HepG2 (cell line): ENCODE data around the gene PDE2A. TPM values are rescaled to one million over a fixed set of nuclear protein-coding genes. Genes with fewer than 3 reads are reported as not detected.

Source experiments
- ATAC-seq: fragments of 200-7000 bp; cut with Tn5 transposase; 3 replicates; pipeline ENCODE4 v1.9.1; 2020; ENCODE audit warnings: mild to moderate bottlenecking, moderate library complexity
- BruUV-seq: library from RNA; stranded (reverse); fragments of 400-500 nt; replicated peaks from 2 replicates; lab custom pipeline; 2021; lab: Mats Ljungman, UMichigan
- CTCF ChIA-PET: fragments of 300-600 bp; formaldehyde crosslinking; extraction: SDS; loops from one replicate; lab custom pipeline; 2021; ENCODE audit warnings: low total read pairs, inconsistent platforms, low intra/inter-chr PET ratio; lab: Yijun Ruan, JAX
- POLR2A ChIA-PET: fragments of 350-600 bp; sonication (Branson Sonifier 250); formaldehyde crosslinking; loops from one replicate; lab custom pipeline; 2020; ENCODE audit warnings: antibody characterized with exemption, inconsistent platforms; lab: Yijun Ruan, JAX
- DNase-seq: peaks from one replicate; pipeline ENCODE4 v3.0.0-alpha.2; 2015; ENCODE audit warnings: low spot score
- FAIRE-seq: peaks from 3 replicates; lab custom pipeline; 2011; peaks lifted over from hg19 to GRCh38; lab: Jason Lieb, UNC
- H2AFZ ChIP-seq: one replicate; pipeline ENCODE4 v1.6.1; 2011; ENCODE audit warnings: low read length, inconsistent platforms
- H3K27ac ChIP-seq: fragments of 300-600 bp; 3 replicates; pipeline ENCODE4 v1.8.0; 2011; ENCODE audit warnings: mixed run types, mild to moderate bottlenecking, mixed read lengths, low read length, inconsistent platforms; ENCODE audit not compliant: insufficient read depth; ENCODE audit errors: extremely low read length
- H3K27me3 ChIP-seq, 2 experiments: fragments of 200-600 bp in 1 of 2; 2 replicates in 1 of 2; 3 replicates in 1 of 2; pipeline versions ENCODE4 v1.6.0 to v1.8.0; 2011; ENCODE audit warnings: low read length in 2 of 2, mild to moderate bottlenecking in 2 of 2, moderate library complexity in 2 of 2, inconsistent platforms in 1 of 2; ENCODE audit not compliant: insufficient read depth in 2 of 2, control insufficient read depth in 1 of 2
- H3K36me3 ChIP-seq, 2 experiments: fragments of 200-600 bp in 1 of 2; replicated peaks in 1 of 2; 2 replicates in 1 of 2; 3 replicates in 1 of 2; pipeline versions ENCODE4 v1.5.1 to v1.8.0; 2011; ENCODE audit warnings: low read length in 2 of 2, inconsistent platforms in 1 of 2; ENCODE audit not compliant: insufficient read depth in 2 of 2, control insufficient read depth in 1 of 2
- H3K4me1 ChIP-seq: 2 replicates; pipeline ENCODE4 v1.5.1; 2012; ENCODE audit warnings: low read length, inconsistent platforms; ENCODE audit not compliant: insufficient read depth
- H3K4me2 ChIP-seq: 2 replicates; pipeline ENCODE4 v1.6.0; 2011; ENCODE audit warnings: low read depth, low read length, inconsistent platforms
- H3K4me3 ChIP-seq, 3 experiments: fragments of 200-600 bp in 1 of 3; sonication (generic), shearing (Covaris generic) in 1 of 3; replicated peaks in 1 of 3; 2 replicates each; pipeline ENCODE4 v1.5.1; 2011 to 2016; ENCODE audit warnings: low read length in 3 of 3, inconsistent platforms in 2 of 3, low read depth in 2 of 3, mild to moderate bottlenecking in 2 of 3, control low read depth in 1 of 3, mixed read lengths in 1 of 3; ENCODE audit not compliant: insufficient read depth in 1 of 3
- H3K79me2 ChIP-seq: one replicate; pipeline ENCODE4 v1.6.1; 2011; ENCODE audit warnings: low read length, inconsistent platforms; ENCODE audit not compliant: insufficient read depth
- H3K9ac ChIP-seq: 2 replicates; pipeline ENCODE4 v1.6.0; 2011; ENCODE audit warnings: mild to moderate bottlenecking, low read depth, low read length, inconsistent platforms; ENCODE audit not compliant: insufficient read depth
- H3K9me3 ChIP-seq: 2 replicates; pipeline ENCODE4 v1.5.1; 2012; ENCODE audit warnings: mild to moderate bottlenecking, low read length
- H4K20me1 ChIP-seq: 2 replicates; pipeline ENCODE4 v1.6.0; 2011; ENCODE audit warnings: inconsistent platforms, mild to moderate bottlenecking, low read length, moderate library complexity; ENCODE audit not compliant: insufficient read depth
- CEBPG ChIP-seq: IDR thresholded peaks from 2 replicates; pipeline ENCODE4 v1.6.1; 2016
- MNT ChIP-seq: fragments of 450-650 bp; IDR thresholded peaks from 2 replicates; pipeline ENCODE4 v1.6.1; 2016
- NFYC ChIP-seq: IDR thresholded peaks from 2 replicates; pipeline ENCODE4 v1.6.1; 2016; ENCODE audit warnings: missing genetic modification reagents, missing compliant biosample characterization
- SRF ChIP-seq: IDR thresholded peaks from 2 replicates; pipeline ENCODE4 v1.6.1; 2011; ENCODE audit warnings: mild to moderate bottlenecking, low read depth, low read length, moderate library complexity
- ZNF761 ChIP-seq: sonication (generic); formaldehyde crosslinking; conservative IDR thresholded peaks from 2 replicates; pipeline ENCODE4 v1.4.0; 2020; ENCODE audit warnings: mild to moderate bottlenecking, missing genetic modification reagents
- ZNF792 ChIP-seq: IDR thresholded peaks from 2 replicates; pipeline ENCODE4 v1.6.1; 2016
- WGBS: methylation state at CpG from one replicate; pipeline ENCODE4 v1.1.6; 2017; ENCODE audit warnings: low lambda C conversion rate; 5-methylcytosine and 5-hydroxymethylcytosine counted together
- in situ Hi-C: cut with HindIII; loops from 2 replicates; pipeline ENCODE4 v1.10.0; 2017; ENCODE audit warnings: low pct_unique_long_range_greater_than_20kb; ENCODE audit not compliant: extremely low pct_ligation_motif_present
- intact Hi-C: fragments of 100-400 bp; cut with micrococcal nuclease; formaldehyde crosslinking; loops from one replicate; pipeline ENCODE4 v1.10.0; 2022; ENCODE audit not compliant: unreplicated experiment
- polyA plus RNA-seq, 8 experiments: library from polyadenylated mRNA; depleted of rRNA in 3 of 8; stranded (reverse) in 7 of 8; unstranded in 1 of 8; fragments of >200 nt; fragmentation: Illumina TruSeq in 4 of 8; extraction: Trizol in 4 of 8; gene quantifications; 2 replicates each; pipeline versions ENCODE4 v1.2.1 to v1.2.3, GENCODE V29; 2011 to 2016; ENCODE audit warnings: low read depth in 4 of 8, missing spikeins in 1 of 8, mixed read lengths in 1 of 8; ENCODE audit not compliant: insufficient read depth in 1 of 8
- total RNA-seq, 5 experiments: library from RNA; depleted of rRNA; stranded (reverse); fragments of >200 nt; fragmentation: Illumina TruSeq; extraction: Trizol; gene quantifications; 2 replicates each; pipeline ENCODE4 v1.2.3, GENCODE V29; 2016; ENCODE audit warnings: low read depth in 1 of 5
- TF ChIP-seq, protein P1 (sequence below): sonication (generic); formaldehyde crosslinking; conservative IDR thresholded peaks from 2 replicates; pipeline ENCODE4 v1.8.0; 2022; ENCODE audit warnings: mild to moderate bottlenecking, moderate library complexity, missing genetic modification reagents
- TF ChIP-seq, protein P2 (sequence below): sonication (generic); formaldehyde crosslinking; IDR thresholded peaks from 2 replicates; pipeline ENCODE4 v1.8.1; 2023; ENCODE audit warnings: mild to moderate bottlenecking, missing genetic modification reagents
- TF ChIP-seq, protein P3 (sequence below): sonication (generic); formaldehyde crosslinking; IDR thresholded peaks from 2 replicates; pipeline ENCODE4 v1.9.0; 2021; ENCODE audit warnings: mild to moderate bottlenecking, missing genetic modification reagents
- TF ChIP-seq, protein P4 (sequence below): sonication (generic); formaldehyde crosslinking; IDR thresholded peaks from 2 replicates; pipeline ENCODE4 v1.4.0; 2020; ENCODE audit warnings: mild to moderate bottlenecking, missing genetic modification reagents

PDE2A gene
- total and polyA plus RNA-seq, 2 of the 13 experiments (the other 11 are each of a cell fraction or from before 2014, with no cell fraction given), result 3.1 TPM; not detected in 1

DNA sequence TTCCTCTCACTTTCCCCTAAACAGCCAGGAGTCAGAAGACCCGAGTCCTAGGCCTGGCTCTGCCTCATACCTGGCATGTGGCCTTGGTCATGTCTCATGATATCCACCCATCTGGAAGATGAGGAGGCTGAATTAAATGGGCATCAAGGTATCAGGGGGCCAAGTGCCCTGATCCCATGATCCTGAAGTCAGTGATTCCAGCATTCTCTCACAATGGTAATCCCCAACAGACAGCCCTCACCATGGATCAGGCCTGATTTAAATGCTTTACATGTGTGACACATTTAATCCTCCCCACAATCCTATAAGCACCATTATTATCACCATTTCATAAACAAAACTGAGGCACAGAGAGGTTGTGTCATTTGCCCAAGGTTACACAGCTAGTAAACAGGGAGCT lies 70.0 kb downstream of the PDE2A start:
- DNase-seq (no peak), ATAC-seq (no peak), FAIRE-seq (no peak)
- Histone ChIP-seq H4K20me1 (0 out of 2 replicates have a peak, but pooled peaks cover 2% of the 10 kb centered on the region), H3K79me2 (no peaks in the 10 kb centered on the region), H3K9me3 (no peaks in the 10 kb centered on the region), H3K9ac (no peak overlapping the region), H3K4me2 (no peak overlapping the region), H3K27me3 (peaks cover 6 to 57% of the 10 kb centered on the region in 2 experiments), H3K4me1 (0 out of 2 replicates have a peak, but pooled peaks cover 5% of the 10 kb centered on the region), H3K4me3 (no peak overlapping the region), H3K27ac (no peak overlapping the region), H3K36me3 (no peaks in the 10 kb centered on the region), H2AFZ (no peak overlapping the region)
- ChIA-PET POLR2A (no interaction called here), CTCF (no interaction called here)
- no TSS peak for BruUV-seq
- intact Hi-C loops (no loop called here), in situ Hi-C loops (no loop called here)
- no peak for TF ChIP-seq ZNF761 (CRISPR knock-in tag)
- TF ChIP-seq, protein P1, sequence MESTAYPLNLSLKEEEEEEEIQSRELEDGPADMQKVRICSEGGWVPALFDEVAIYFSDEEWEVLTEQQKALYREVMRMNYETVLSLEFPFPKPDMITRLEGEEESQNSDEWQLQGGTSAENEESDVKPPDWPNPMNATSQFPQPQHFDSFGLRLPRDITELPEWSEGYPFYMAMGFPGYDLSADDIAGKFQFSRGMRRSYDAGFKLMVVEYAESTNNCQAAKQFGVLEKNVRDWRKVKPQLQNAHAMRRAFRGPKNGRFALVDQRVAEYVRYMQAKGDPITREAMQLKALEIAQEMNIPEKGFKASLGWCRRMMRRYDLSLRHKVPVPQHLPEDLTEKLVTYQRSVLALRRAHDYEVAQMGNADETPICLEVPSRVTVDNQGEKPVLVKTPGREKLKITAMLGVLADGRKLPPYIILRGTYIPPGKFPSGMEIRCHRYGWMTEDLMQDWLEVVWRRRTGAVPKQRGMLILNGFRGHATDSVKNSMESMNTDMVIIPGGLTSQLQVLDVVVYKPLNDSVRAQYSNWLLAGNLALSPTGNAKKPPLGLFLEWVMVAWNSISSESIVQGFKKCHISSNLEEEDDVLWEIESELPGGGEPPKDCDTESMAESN (CRISPR knock-in tag), result no peak
- no peak for TF ChIP-seq ZNF792 (CRISPR knock-in tag)
- TF ChIP-seq, protein P2, sequence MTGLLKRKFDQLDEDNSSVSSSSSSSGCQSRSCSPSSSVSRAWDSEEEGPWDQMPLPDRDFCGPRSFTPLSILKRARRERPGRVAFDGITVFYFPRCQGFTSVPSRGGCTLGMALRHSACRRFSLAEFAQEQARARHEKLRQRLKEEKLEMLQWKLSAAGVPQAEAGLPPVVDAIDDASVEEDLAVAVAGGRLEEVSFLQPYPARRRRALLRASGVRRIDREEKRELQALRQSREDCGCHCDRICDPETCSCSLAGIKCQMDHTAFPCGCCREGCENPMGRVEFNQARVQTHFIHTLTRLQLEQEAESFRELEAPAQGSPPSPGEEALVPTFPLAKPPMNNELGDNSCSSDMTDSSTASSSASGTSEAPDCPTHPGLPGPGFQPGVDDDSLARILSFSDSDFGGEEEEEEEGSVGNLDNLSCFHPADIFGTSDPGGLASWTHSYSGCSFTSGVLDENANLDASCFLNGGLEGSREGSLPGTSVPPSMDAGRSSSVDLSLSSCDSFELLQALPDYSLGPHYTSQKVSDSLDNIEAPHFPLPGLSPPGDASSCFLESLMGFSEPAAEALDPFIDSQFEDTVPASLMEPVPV, result no peak
- no peak for TF ChIP-seq MNT
- TF ChIP-seq, protein P3, sequence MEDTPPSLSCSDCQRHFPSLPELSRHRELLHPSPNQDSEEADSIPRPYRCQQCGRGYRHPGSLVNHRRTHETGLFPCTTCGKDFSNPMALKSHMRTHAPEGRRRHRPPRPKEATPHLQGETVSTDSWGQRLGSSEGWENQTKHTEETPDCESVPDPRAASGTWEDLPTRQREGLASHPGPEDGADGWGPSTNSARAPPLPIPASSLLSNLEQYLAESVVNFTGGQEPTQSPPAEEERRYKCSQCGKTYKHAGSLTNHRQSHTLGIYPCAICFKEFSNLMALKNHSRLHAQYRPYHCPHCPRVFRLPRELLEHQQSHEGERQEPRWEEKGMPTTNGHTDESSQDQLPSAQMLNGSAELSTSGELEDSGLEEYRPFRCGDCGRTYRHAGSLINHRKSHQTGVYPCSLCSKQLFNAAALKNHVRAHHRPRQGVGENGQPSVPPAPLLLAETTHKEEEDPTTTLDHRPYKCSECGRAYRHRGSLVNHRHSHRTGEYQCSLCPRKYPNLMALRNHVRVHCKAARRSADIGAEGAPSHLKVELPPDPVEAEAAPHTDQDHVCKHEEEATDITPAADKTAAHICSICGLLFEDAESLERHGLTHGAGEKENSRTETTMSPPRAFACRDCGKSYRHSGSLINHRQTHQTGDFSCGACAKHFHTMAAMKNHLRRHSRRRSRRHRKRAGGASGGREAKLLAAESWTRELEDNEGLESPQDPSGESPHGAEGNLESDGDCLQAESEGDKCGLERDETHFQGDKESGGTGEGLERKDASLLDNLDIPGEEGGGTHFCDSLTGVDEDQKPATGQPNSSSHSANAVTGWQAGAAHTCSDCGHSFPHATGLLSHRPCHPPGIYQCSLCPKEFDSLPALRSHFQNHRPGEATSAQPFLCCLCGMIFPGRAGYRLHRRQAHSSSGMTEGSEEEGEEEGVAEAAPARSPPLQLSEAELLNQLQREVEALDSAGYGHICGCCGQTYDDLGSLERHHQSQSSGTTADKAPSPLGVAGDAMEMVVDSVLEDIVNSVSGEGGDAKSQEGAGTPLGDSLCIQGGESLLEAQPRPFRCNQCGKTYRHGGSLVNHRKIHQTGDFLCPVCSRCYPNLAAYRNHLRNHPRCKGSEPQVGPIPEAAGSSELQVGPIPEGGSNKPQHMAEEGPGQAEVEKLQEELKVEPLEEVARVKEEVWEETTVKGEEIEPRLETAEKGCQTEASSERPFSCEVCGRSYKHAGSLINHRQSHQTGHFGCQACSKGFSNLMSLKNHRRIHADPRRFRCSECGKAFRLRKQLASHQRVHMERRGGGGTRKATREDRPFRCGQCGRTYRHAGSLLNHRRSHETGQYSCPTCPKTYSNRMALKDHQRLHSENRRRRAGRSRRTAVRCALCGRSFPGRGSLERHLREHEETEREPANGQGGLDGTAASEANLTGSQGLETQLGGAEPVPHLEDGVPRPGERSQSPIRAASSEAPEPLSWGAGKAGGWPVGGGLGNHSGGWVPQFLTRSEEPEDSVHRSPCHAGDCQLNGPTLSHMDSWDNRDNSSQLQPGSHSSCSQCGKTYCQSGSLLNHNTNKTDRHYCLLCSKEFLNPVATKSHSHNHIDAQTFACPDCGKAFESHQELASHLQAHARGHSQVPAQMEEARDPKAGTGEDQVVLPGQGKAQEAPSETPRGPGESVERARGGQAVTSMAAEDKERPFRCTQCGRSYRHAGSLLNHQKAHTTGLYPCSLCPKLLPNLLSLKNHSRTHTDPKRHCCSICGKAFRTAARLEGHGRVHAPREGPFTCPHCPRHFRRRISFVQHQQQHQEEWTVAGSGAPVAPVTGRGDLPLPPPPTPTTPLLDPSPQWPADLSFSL (CRISPR knock-in tag), result no peak
- TF ChIP-seq NFYC (CRISPR knock-in tag), result no peak
- no peak for TF ChIP-seq SRF
- no peak for TF ChIP-seq CEBPG (CRISPR knock-in tag)
- TF ChIP-seq, protein P4, sequence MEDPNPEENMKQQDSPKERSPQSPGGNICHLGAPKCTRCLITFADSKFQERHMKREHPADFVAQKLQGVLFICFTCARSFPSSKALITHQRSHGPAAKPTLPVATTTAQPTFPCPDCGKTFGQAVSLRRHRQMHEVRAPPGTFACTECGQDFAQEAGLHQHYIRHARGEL (CRISPR knock-in tag), result no peak
- WGBS, result 0% methylated on average over 1 of the region's 1 CpG
